H9 (cell line): Measurements from ENCODE around the gene SUFU. TPM values are rescaled to one million over a fixed set of nuclear protein-coding genes. Genes with fewer than 3 reads are reported as not detected.

ENCODE experiments used
- DNase-seq: peaks from one replicate; pipeline ENCODE4 v3.0.0-alpha.2; 2017
- H2AFZ ChIP-seq: one replicate; pipeline ENCODE4 v1.6.1; 2013; ENCODE audit warnings: mild to moderate bottlenecking, low read length, control low read depth, moderate library complexity
- H2AK5ac ChIP-seq: 2 replicates; pipeline ENCODE4 v1.6.1; 2013; ENCODE audit warnings: low read length, control low read depth, mixed read lengths; ENCODE audit not compliant: insufficient read length
- H2BK120ac ChIP-seq: one replicate; pipeline ENCODE4 v1.6.1; 2013; ENCODE audit warnings: low read depth, mild to moderate bottlenecking, low read length, control low read depth, inconsistent platforms; ENCODE audit not compliant: poor library complexity, severe bottlenecking
- H2BK12ac ChIP-seq: 2 replicates; pipeline ENCODE4 v1.6.1; 2013; ENCODE audit warnings: low read length, control low read depth, mixed read lengths, low read depth; ENCODE audit not compliant: insufficient read length
- H2BK15ac ChIP-seq: 2 replicates; pipeline ENCODE4 v1.6.1; 2013; ENCODE audit warnings: low read depth, low read length, control low read depth
- H2BK20ac ChIP-seq: one replicate; pipeline ENCODE4 v1.6.1; 2013; ENCODE audit warnings: low read depth, mild to moderate bottlenecking, low read length, control low read depth, inconsistent platforms; ENCODE audit not compliant: poor library complexity, severe bottlenecking
- H2BK5ac ChIP-seq: 2 replicates; pipeline ENCODE4 v1.6.1; 2013; ENCODE audit warnings: low read length, control low read depth, mixed read lengths; ENCODE audit not compliant: insufficient read length
- H3K14ac ChIP-seq: 2 replicates; pipeline ENCODE4 v1.6.1; 2013; ENCODE audit warnings: low read length, control low read depth; ENCODE audit not compliant: insufficient read depth
- H3K18ac ChIP-seq: 2 replicates; pipeline ENCODE4 v1.6.1; 2013; ENCODE audit warnings: low read depth, mild to moderate bottlenecking, mixed read lengths, low read length, control low read depth; ENCODE audit not compliant: insufficient read length
- H3K23ac ChIP-seq: 2 replicates; pipeline ENCODE4 v1.6.1; 2013; ENCODE audit warnings: low read length, control low read depth, mixed read lengths, low read depth; ENCODE audit not compliant: insufficient read length
- H3K23me2 ChIP-seq: 2 replicates; pipeline ENCODE4 v1.6.1; 2013; ENCODE audit warnings: low read depth, mild to moderate bottlenecking, mixed read lengths, low read length, control low read depth; ENCODE audit not compliant: insufficient read length, poor library complexity, severe bottlenecking
- H3K27ac ChIP-seq: 2 replicates; pipeline ENCODE4 v1.5.1; 2013; ENCODE audit warnings: low read length, control low read depth, mixed read lengths, low read depth; ENCODE audit not compliant: insufficient read length
- H3K27me3 ChIP-seq: 2 replicates; pipeline ENCODE4 v1.6.1; 2013; ENCODE audit warnings: low read length, control low read depth, inconsistent platforms; ENCODE audit not compliant: insufficient read depth
- H3K4ac ChIP-seq: 2 replicates; pipeline ENCODE4 v1.6.1; 2013; ENCODE audit warnings: low read depth, mild to moderate bottlenecking, control low read depth, inconsistent platforms, low read length, moderate library complexity
- H3K4me1 ChIP-seq: 2 replicates; pipeline ENCODE4 v1.6.1; 2013; ENCODE audit warnings: low read length, control low read depth, inconsistent platforms; ENCODE audit not compliant: insufficient read depth
- H3K4me2 ChIP-seq: 2 replicates; pipeline ENCODE4 v1.6.1; 2013; ENCODE audit warnings: low read length, control low read depth, mixed read lengths; ENCODE audit not compliant: insufficient read length, insufficient read depth
- H3K56ac ChIP-seq: 2 replicates; pipeline ENCODE4 v1.6.1; 2013; ENCODE audit warnings: low read depth, mild to moderate bottlenecking, mixed read lengths, low read length, control low read depth; ENCODE audit not compliant: insufficient read length
- H3K79me1 ChIP-seq: 2 replicates; pipeline ENCODE4 v1.6.1; 2013; ENCODE audit warnings: low read depth, mild to moderate bottlenecking, moderate library complexity, low read length, control low read depth, inconsistent platforms; ENCODE audit not compliant: insufficient read depth, poor library complexity, severe bottlenecking
- H3K79me2 ChIP-seq: 2 replicates; pipeline ENCODE4 v1.6.1; 2013; ENCODE audit warnings: low read length, control low read depth, inconsistent platforms; ENCODE audit not compliant: insufficient read depth
- H3K9ac ChIP-seq: 2 replicates; pipeline ENCODE4 v1.6.1; 2013; ENCODE audit warnings: low read length, control low read depth, mixed read lengths; ENCODE audit not compliant: insufficient read length; ENCODE audit errors: extremely low read depth
- H3K9me3 ChIP-seq: one replicate; pipeline ENCODE4 v1.6.1; 2013; ENCODE audit warnings: low read depth, low read length, inconsistent platforms; ENCODE audit not compliant: control insufficient read depth
- H3T11ph ChIP-seq: one replicate; pipeline ENCODE4 v1.6.1; 2013; ENCODE audit warnings: mild to moderate bottlenecking, low read length, control low read depth, inconsistent platforms
- H4K20me1 ChIP-seq: one replicate; pipeline ENCODE4 v1.6.1; 2013; ENCODE audit not compliant: control insufficient read depth, insufficient read length, insufficient read depth
- H4K5ac ChIP-seq: 2 replicates; pipeline ENCODE4 v1.6.1; 2013; ENCODE audit warnings: low read depth, mild to moderate bottlenecking, mixed read lengths, low read length, control low read depth; ENCODE audit not compliant: insufficient read length
- H4K8ac ChIP-seq: replicated peaks from 2 replicates; pipeline ENCODE4 v1.6.1; 2013; ENCODE audit warnings: low read length, control low read depth, mixed read lengths, low read depth; ENCODE audit not compliant: insufficient read length
- H4K91ac ChIP-seq: 2 replicates; pipeline ENCODE4 v1.6.1; 2013; ENCODE audit warnings: low read depth, mild to moderate bottlenecking, moderate library complexity, mixed read lengths, low read length, control low read depth; ENCODE audit not compliant: insufficient read length
- H3K27ac Mint-ChIP-seq, 3 experiments: 2 replicates in 2 of 3; 3 replicates in 1 of 3; pipeline ENCODE4 v1.8.0; 2020 to 2021; ENCODE audit warnings: mixed read lengths in 3 of 3, mild to moderate bottlenecking in 1 of 3, moderate library complexity in 1 of 3
- H3K27me3 Mint-ChIP-seq: 2 replicates; pipeline ENCODE4 v1.8.0; 2021; ENCODE audit warnings: low read depth, mild to moderate bottlenecking, moderate library complexity, mixed read lengths
- H3K36me3 Mint-ChIP-seq, 3 experiments: 2 replicates in 2 of 3; 3 replicates in 1 of 3; pipeline ENCODE4 v1.8.0; 2020 to 2021; ENCODE audit warnings: low read depth in 3 of 3, mixed read lengths in 3 of 3; ENCODE audit not compliant: insufficient read depth in 1 of 3
- H3K4me1 Mint-ChIP-seq, 2 experiments: 2 replicates each; pipeline ENCODE4 v1.8.0; 2020; ENCODE audit warnings: mixed read lengths in 2 of 2
- H3K4me3 Mint-ChIP-seq, 2 experiments: 2 replicates in 1 of 2; 3 replicates in 1 of 2; pipeline ENCODE4 v1.8.0; 2020 to 2021; ENCODE audit warnings: mild to moderate bottlenecking in 2 of 2, mixed read lengths in 2 of 2, moderate library complexity in 1 of 2
- H3K9me3 Mint-ChIP-seq, 2 experiments: 2 replicates in 1 of 2; 3 replicates in 1 of 2; pipeline ENCODE4 v1.8.0; 2020; ENCODE audit warnings: mild to moderate bottlenecking in 2 of 2, mixed read lengths in 2 of 2, moderate library complexity in 1 of 2
- CTCF ChIP-seq: fragments of 200-600 bp; sonication (generic); conservative IDR thresholded peaks from 3 replicates; pipeline ENCODE4 v1.8.0; 2021; ENCODE audit warnings: antibody characterized with exemption, mild to moderate bottlenecking
- WGBS: extraction: QIAGEN DNeasy Blood & Tissue Kit; methylation state at CpG from one replicate; pipeline ENCODE4 v1.1.7; 2013; ENCODE audit warnings: missing lambda C conversion rate, low lambda C conversion rate, mixed read lengths; ENCODE audit not compliant: insufficient read length; ENCODE audit errors: extremely low coverage; 5-methylcytosine and 5-hydroxymethylcytosine counted together
- total RNA-seq: library from RNA; stranded (reverse); gene quantifications from 2 replicates; pipeline ENCODE4 v1.2.1, GENCODE V29; 2021

SUFU gene
- total RNA-seq, 1 experiment from 2014 or later = 9.5 TPM

GRCh38 chr10:102661658-102662028 is 157.9 kb downstream of the SUFU start:
- DNase-seq = no peak
- H2BK12ac ChIP-seq = no peak overlapping the region
- H2AK5ac ChIP-seq = no peak overlapping the region
- H3K23ac ChIP-seq = no peak overlapping the region
- Mint-ChIP-seq H3K4me3 (no peak overlapping the region; a peak in 1 of 5 replicates), H3K4me1 (peaks cover 2 to 17% of the 10 kb centered on the region in 2 experiments; a peak in 3 of 4 replicates), H3K36me3 (peaks cover 7 to 17% (median 15%) of the 10 kb centered on the region in 3 experiments), H3K27me3 (no peaks in the 10 kb centered on the region; the same call in 1 of the 2 replicates), H3K9me3 (no peaks in the 10 kb centered on the region), H3K27ac (peak overlapping the region in 1 of 3 experiments; percentile 48; a peak in 1 of 7 replicates)
- H3K18ac ChIP-seq = no peak overlapping the region
- H3K23me2 ChIP-seq = no peaks in the 10 kb centered on the region
- no peak overlapping the region for H2BK15ac ChIP-seq
- H2AFZ ChIP-seq = no peak overlapping the region
- TF ChIP-seq CTCF = no peak
- H4K91ac ChIP-seq = no peak overlapping the region
- no peaks in the 10 kb centered on the region for H4K20me1 ChIP-seq
- no peak overlapping the region for H2BK5ac ChIP-seq
- no peaks in the 10 kb centered on the region for H3K9me3 ChIP-seq
- H3K27me3 ChIP-seq = no peaks in the 10 kb centered on the region
- H4K5ac ChIP-seq = no peak overlapping the region
- no CpG with 5 or more reads among the region's 6 CpGs for WGBS
- no peaks in the 10 kb centered on the region for H3K79me2 ChIP-seq
- no peaks in the 10 kb centered on the region for H3K79me1 ChIP-seq
- no peak overlapping the region for H3T11ph ChIP-seq
- no peak overlapping the region for H2BK120ac ChIP-seq
- H3K9ac ChIP-seq = no peak overlapping the region
- H3K4me1 ChIP-seq = no peaks in the 10 kb centered on the region; the same call in 1 of the 2 replicates
- no peak overlapping the region for H3K56ac ChIP-seq
- no peak overlapping the region for H3K4ac ChIP-seq
- H2BK20ac ChIP-seq = no peak overlapping the region
- H4K8ac ChIP-seq = no peak overlapping the region
- no peak overlapping the region for H3K14ac ChIP-seq
- H3K4me2 ChIP-seq = no peak overlapping the region
- H3K27ac ChIP-seq = no peak overlapping the region
